ENCODE measurements around the gene RNASE7. TPM values are rescaled to one million over a fixed set of nuclear protein-coding genes. Genes with fewer than 3 reads are reported as not detected.
"Not testable (repeated sequence)": the region's sequence is repeated elsewhere in the genome, so short reads cannot be mapped to it uniquely, and the experiment has no call there.

Gene RNASE7
- total RNA-seq, 4 donors from 2014 or later = 0.23 TPM; not detected in 3

- peak overlapping the region; percentile 80 to 86 (median 84) for H3K27ac ChIP-seq
- 20 to 50% methylated on average over 7 to 8 of the region's 8 CpGs for WGBS, 2 donors (ENCODE audit: low coverage in 1 of 2)
- no peaks in the 10 kb centered on the region for H3K36me3 ChIP-seq
- peaks cover 14 to 44% (median 17%) of the 10 kb centered on the region in 3 donors for H3K4me1 ChIP-seq
- ATAC-seq = peak; percentile 42
- no peaks in the 10 kb centered on the region for H3K9me3 ChIP-seq
- H3K4me3 ChIP-seq = peak overlapping the region in 1 of 2 donors; percentile 22
- no peaks in the 10 kb centered on the region for H3K27me3 ChIP-seq
- no peak for TF ChIP-seq EP300 (IDR thresholded peaks at IDR 0.05)
- TF ChIP-seq CTCF (IDR thresholded peaks at IDR 0.05) = peak; percentile 54 to 83 (median 80)
Observed at GRCh38 chr14:21039585-21040369, 2.4 kb upstream of the RNASE7 start.

- no peak for TF ChIP-seq POLR2AphosphoS5 (IDR thresholded peaks at IDR 0.05)
- TF ChIP-seq EP300 (IDR thresholded peaks at IDR 0.05) = no peak
- no peak for TF ChIP-seq CTCF (IDR thresholded peaks at IDR 0.05)
- TF ChIP-seq POLR2A (IDR thresholded peaks at IDR 0.05) = no peak
- 55 to 64% methylated on average over 7 to 8 of the region's 8 CpGs for WGBS, 2 donors (ENCODE audit: low coverage in 1 of 2)
- no peak overlapping the region for H3K4me3 ChIP-seq
- H3K4me1 ChIP-seq = peaks cover 14 to 44% (median 17%) of the 10 kb centered on the region in 3 donors
- no peak overlapping the region for H3K27ac ChIP-seq
- no peaks in the 10 kb centered on the region for H3K27me3 ChIP-seq
- H3K9me3 ChIP-seq = no peaks in the 10 kb centered on the region
- no peak for ATAC-seq
- no peaks in the 10 kb centered on the region for H3K36me3 ChIP-seq
Observed at GRCh38 chr14:21040370-21040925, 1.7 kb upstream of the RNASE7 start.

- not testable (repeated sequence) for H3K27me3 ChIP-seq, H3K9me3 ChIP-seq, H3K4me3 ChIP-seq, H3K36me3 ChIP-seq, ATAC-seq, H3K27ac ChIP-seq
- WGBS, 2 donors (ENCODE audit: low coverage in 1 of 2) = 75% methylated on average over 3 of the region's 3 CpGs; no CpG with 5 or more reads in 1 of the 2 donors
- H3K4me1 ChIP-seq = peaks cover 14 to 44% (median 17%) of the 10 kb centered on the region in 3 donors
Observed at GRCh38 chr14:21040941-21041340, 1.2 kb upstream of the RNASE7 start.

- TF ChIP-seq EP300 (IDR thresholded peaks at IDR 0.05) (no peak), CTCF (IDR thresholded peaks at IDR 0.05) (no peak), POLR2AphosphoS5 (IDR thresholded peaks at IDR 0.05) (no peak), POLR2A (IDR thresholded peaks at IDR 0.05) (no peak)
- Histone ChIP-seq H3K4me1 (peaks cover 14 to 48% (median 17%) of the 10 kb centered on the region in 3 donors), H3K27me3 (no peaks in the 10 kb centered on the region), H3K4me3 (no peak overlapping the region), H3K36me3 (no peaks in the 10 kb centered on the region), H3K9me3 (no peaks in the 10 kb centered on the region), H3K27ac (no peak overlapping the region)
- 55 to 59% methylated on average over 5 to 7 of the region's 8 CpGs for WGBS, 2 donors (ENCODE audit: low coverage in 1 of 2)
- ATAC-seq = no peak
Observed at GRCh38 chr14:21042918-21043317, 756 bp downstream of the RNASE7 start.

- 0 to 30% methylated on average over 1 of the region's 2 CpGs for WGBS, 2 donors (ENCODE audit: low coverage in 1 of 2)
- H3K4me1 ChIP-seq = peaks cover 13 to 43% (median 13%) of the 10 kb centered on the region in 3 donors
- no peaks in the 10 kb centered on the region for H3K36me3 ChIP-seq
- H3K9me3 ChIP-seq = no peaks in the 10 kb centered on the region
- H3K27me3 ChIP-seq = no peaks in the 10 kb centered on the region
- H3K4me3 ChIP-seq = no peak overlapping the region
- ATAC-seq = no peak
- no peak overlapping the region for H3K27ac ChIP-seq
- TF ChIP-seq CTCF (IDR thresholded peaks at IDR 0.05) (no peak), POLR2AphosphoS5 (IDR thresholded peaks at IDR 0.05) (no peak), EP300 (IDR thresholded peaks at IDR 0.05) (no peak), POLR2A (IDR thresholded peaks at IDR 0.05) (no peak)
Observed at GRCh38 chr14:21043387-21043973, 1.3 kb downstream of the RNASE7 start.

Measured in gastroesophageal sphincter (tissue), 4 donors.